GM12864 (cell line): Measurements from ENCODE around the gene SHB.

Experiments
- DNase-seq: peaks from one replicate; pipeline ENCODE4 v3.0.0-alpha.2; 2011; ENCODE audit warnings: low read depth
- H3K4me3 ChIP-seq: 2 replicates; pipeline ENCODE4 v1.5.1; 2011; ENCODE audit warnings: mild to moderate bottlenecking, low read depth, low read length, control low read depth
- CTCF ChIP-seq: IDR thresholded peaks from 2 replicates; pipeline ENCODE4 v1.5.1; 2011; ENCODE audit warnings: low read depth, mild to moderate bottlenecking, moderate library complexity, low read length, control low read depth, inconsistent platforms; ENCODE audit errors: missing control alignments

The SHB gene

GRCh38 chr9:37988602-37989001 is 80.4 kb downstream of the SHB start:
- no peak for TF ChIP-seq CTCF
- H3K4me3 ChIP-seq: no peak overlapping the region
- DNase-seq: no peak

GRCh38 chr9:37988041-37988440 is 81.0 kb downstream of the SHB start:
- H3K4me3 ChIP-seq: no peak overlapping the region
- TF ChIP-seq CTCF: no peak
- DNase-seq: no peak

DNA sequence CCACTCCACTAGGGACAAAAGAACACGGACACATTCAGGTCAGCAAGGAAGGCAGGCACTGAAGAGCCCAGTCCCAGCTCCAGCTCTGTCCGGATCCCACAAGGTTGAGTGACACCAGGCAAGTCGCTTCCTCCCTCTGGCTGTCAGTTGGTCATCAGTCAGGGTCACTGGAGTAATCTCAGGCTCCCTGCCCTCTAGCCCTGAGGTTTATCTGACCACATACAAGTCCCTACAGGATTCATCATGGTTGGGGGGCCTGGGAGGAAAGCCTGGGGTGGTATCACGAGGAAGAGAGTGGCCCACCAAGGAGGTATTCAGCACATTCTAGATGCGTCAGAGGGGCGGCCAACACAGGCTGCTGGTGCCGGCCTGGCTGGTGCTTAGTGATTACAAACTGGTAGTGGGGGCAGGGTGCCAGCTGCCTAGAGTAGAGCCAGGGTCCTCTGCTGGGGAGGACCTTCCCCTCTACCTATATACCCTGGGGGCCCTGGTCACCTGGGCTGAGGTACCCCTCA is 81.5 kb downstream of the SHB start:
- TF ChIP-seq CTCF: no peak
- no peak overlapping the region for H3K4me3 ChIP-seq
- DNase-seq: no peak

DNA sequence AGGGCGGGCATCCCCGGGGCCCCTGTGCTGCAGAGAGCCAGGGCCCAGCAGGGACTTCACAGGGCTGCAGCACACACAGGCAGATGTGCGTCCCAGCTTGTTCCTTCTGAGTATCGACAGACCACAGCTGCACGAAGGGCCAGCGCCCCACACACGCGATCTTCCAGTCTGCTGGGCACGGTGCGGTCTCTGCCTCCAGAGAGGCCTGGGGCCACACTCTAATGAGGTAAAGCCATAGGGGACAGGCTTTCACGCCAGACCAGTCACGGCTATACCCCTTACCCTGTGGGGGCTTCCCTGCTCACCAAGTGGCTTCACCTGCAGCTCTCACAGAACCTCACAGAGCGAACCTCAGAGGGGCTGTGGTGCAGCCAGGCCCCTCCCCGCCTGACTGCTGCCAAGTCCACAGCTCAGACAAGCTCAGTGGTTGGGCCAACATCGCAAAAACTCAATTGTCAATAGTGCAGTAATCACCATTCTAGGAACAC is 82.2 kb downstream of the SHB start:
- DNase-seq: no peak
- no peak overlapping the region for H3K4me3 ChIP-seq
- no peak for TF ChIP-seq CTCF

DNA sequence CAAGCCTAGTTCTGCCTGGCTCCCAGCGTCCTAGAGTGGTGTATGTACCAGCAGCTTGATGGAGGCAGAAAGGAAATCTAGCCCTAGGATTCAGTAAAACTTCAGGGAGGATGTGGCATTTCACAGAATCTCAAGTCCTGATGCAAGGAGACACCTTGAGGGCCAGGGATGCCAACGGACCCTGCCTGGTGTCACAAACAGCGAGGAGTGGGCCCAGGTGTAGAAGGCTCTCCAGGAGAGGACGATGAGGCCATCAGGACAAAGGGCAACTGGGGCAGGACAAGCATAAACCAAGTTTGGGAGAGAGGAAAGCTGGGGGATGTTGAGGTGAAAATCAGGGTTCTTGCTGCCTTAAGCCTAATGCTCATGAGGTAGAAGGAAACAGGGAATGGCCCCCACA is 83.0 kb downstream of the SHB start:
- DNase-seq: no peak
- H3K4me3 ChIP-seq: no peak overlapping the region
- TF ChIP-seq CTCF: no peak

DNA sequence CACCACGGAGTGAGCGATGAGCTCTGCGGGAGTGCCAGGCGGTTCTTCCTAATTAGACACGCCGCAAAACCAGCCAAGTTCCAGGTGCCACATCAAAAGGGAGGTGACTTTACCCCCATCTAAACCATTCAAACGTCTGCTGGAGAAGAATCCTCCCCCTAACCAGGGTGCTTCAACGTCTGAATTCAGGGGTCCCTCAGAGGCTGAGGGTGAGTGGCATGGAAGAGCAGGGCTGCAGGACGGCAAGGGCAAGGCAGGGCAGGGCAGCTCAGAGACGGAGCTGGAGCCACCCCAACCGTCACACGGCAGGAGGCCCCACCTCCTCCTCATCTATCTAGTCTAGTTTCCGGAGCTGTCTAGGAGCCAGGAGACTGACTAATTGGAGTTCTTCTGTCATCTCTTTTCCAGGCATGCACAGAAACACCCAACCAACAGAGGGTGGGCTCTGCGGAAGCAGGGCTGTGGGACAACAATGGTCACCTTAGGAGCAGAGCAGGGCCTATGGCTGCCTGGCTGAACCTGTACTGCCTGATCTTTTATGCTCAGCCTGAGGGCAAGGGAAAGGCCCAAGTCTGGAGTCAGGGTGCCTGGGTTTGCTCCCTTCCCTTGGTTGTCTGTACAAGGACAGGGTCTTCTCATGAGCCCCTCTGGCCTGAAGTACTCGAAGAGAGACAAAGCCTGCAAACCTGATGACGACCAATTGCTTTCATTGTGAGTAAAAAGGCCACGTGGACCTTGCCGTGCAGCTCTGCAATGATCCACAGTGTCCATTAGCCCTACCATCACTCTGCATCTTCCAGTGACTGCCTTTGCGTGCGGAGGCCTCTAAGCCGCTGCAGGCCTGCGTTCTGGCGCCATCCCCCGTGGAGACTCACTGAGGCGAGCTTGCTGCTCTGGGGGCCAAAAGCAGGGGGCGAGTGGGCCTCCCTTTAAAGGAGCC is 84.1 kb downstream of the SHB start:
- no peak for DNase-seq
- no peak overlapping the region for H3K4me3 ChIP-seq
- no peak for TF ChIP-seq CTCF

GRCh38 chr9:37984278-37984671 is 84.8 kb downstream of the SHB start:
- no peak for DNase-seq
- H3K4me3 ChIP-seq: no peak overlapping the region
- TF ChIP-seq CTCF: no peak
